ENCODE results near the gene SLC5A1. TPM values are rescaled to one million over a fixed set of nuclear protein-coding genes. Genes with fewer than 3 reads are reported as not detected.

The SLC5A1 gene
- total RNA-seq, 1 experiment from 2014 or later = not detected

GRCh38 chr22:32000181-32000580 lies 42.9 kb upstream of the SLC5A1 start:
- DNase-seq (ENCODE audit: low spot score) = no peak
- no peaks in the 10 kb centered on the region for H3K36me3 Mint-ChIP-seq
- H3K9me3 Mint-ChIP-seq = no peaks in the 10 kb centered on the region
- H3K27ac Mint-ChIP-seq = no peak overlapping the region
- H3K27me3 Mint-ChIP-seq (ENCODE audit: low read depth) = no peaks in the 10 kb centered on the region
- no peak for ATAC-seq
- ChIA-PET POLR2A (interaction anchor here (0.6 kb wide), 1 partner anchor 279 kb away, joined by 5 read pairs; no protein-coding TSS in a partner anchor), CTCF (no interaction called here)
- TF ChIP-seq ATF1 (CRISPR knock-in tag; IDR thresholded peaks at IDR 0.05) (no peak), ZBTB21 (CRISPR knock-in tag; IDR thresholded peaks at IDR 0.05; ENCODE audit: borderline replicate concordance) (no peak), FOXP4 (CRISPR knock-in tag; IDR thresholded peaks at IDR 0.05) (no peak), ZBTB43 (CRISPR knock-in tag; IDR thresholded peaks at IDR 0.05) (no peak), STAT6 (CRISPR knock-in tag; conservative IDR thresholded peaks at IDR 0.05; ENCODE audit: low read depth) (no peak), TEAD4 (CRISPR knock-in tag; IDR thresholded peaks at IDR 0.05) (no peak), ZMAT4 (CRISPR knock-in tag; IDR thresholded peaks at IDR 0.05) (no peak), ELF4 (CRISPR knock-in tag; IDR thresholded peaks at IDR 0.05; ENCODE audit: low read depth) (no peak)
- no peaks in the 10 kb centered on the region for H3K4me1 Mint-ChIP-seq
- no peak overlapping the region for H3K4me3 Mint-ChIP-seq

- H3K4me1 Mint-ChIP-seq = no peaks in the 10 kb centered on the region
- ATAC-seq (no peak), DNase-seq (ENCODE audit: low spot score) (no peak)
- TF ChIP-seq CREB1 (CRISPR knock-in tag; IDR thresholded peaks at IDR 0.05) = no peak
- no peak for TF ChIP-seq ZNF138 (CRISPR knock-in tag; conservative IDR thresholded peaks at IDR 0.05)
- no peak overlapping the region for H3K4me3 Mint-ChIP-seq
- ChIA-PET CTCF (no interaction called here), POLR2A (no interaction called here)
- H3K27ac Mint-ChIP-seq = no peak overlapping the region
- peaks cover under 1% of the 10 kb centered on the region for H3K27me3 Mint-ChIP-seq (ENCODE audit: low read depth)
- peaks cover 8% of the 10 kb centered on the region; the same call in 1 of the 2 replicates for H3K9me3 Mint-ChIP-seq
- H3K36me3 Mint-ChIP-seq = no peaks in the 10 kb centered on the region
These were observed 37.6 kb upstream of the SLC5A1 start for GRCh38 chr22:32005453-32005852.

GRCh38 chr22:32013200-32013599 lies 29.9 kb upstream of the SLC5A1 start:
- ATAC-seq (no peak), DNase-seq (ENCODE audit: low spot score) (no peak)
- Mint-ChIP-seq H3K27ac (no peak overlapping the region), H3K4me3 (no peak overlapping the region), H3K27me3 (ENCODE audit: low read depth) (peaks cover 16% of the 10 kb centered on the region), H3K9me3 (peaks cover 20% of the 10 kb centered on the region), H3K36me3 (peaks cover 8% of the 10 kb centered on the region; the same call in 1 of the 2 replicates), H3K4me1 (no peaks in the 10 kb centered on the region)
- POLR2A ChIA-PET = no interaction called here
- CTCF ChIA-PET = no interaction called here
- TF ChIP-seq GRHL2 (CRISPR knock-in tag; IDR thresholded peaks at IDR 0.05; ENCODE audit: insufficient replicate concordance, severe bottlenecking) (no peak), NFATC4 (CRISPR knock-in tag; IDR thresholded peaks at IDR 0.05) (no peak), NR1H2 (CRISPR knock-in tag; IDR thresholded peaks at IDR 0.05) (no peak), ESRRA (CRISPR knock-in tag; IDR thresholded peaks at IDR 0.05; ENCODE audit: borderline replicate concordance) (no peak), TP53 (CRISPR knock-in tag; IDR thresholded peaks at IDR 0.05) (no peak), TEAD4 (CRISPR knock-in tag; IDR thresholded peaks at IDR 0.05) (no peak), FOXJ3 (CRISPR knock-in tag; IDR thresholded peaks at IDR 0.05; ENCODE audit: borderline replicate concordance) (no peak), ARID4B (CRISPR knock-in tag; IDR thresholded peaks at IDR 0.05; ENCODE audit: borderline replicate concordance) (no peak), RELA (CRISPR knock-in tag; IDR thresholded peaks at IDR 0.05; ENCODE audit: borderline replicate concordance) (no peak), ZNF281 (CRISPR knock-in tag; IDR thresholded peaks at IDR 0.05) (no peak)

Measured in WTC11 (cell line).